Measurements from ENCODE around the gene AIFM1. TPM values are rescaled to one million over a fixed set of nuclear protein-coding genes. Genes with fewer than 3 reads are reported as not detected.

Gene AIFM1
- total RNA-seq, 2 donors from 2014 or later = 53.7 to 58.7 TPM

DNA sequence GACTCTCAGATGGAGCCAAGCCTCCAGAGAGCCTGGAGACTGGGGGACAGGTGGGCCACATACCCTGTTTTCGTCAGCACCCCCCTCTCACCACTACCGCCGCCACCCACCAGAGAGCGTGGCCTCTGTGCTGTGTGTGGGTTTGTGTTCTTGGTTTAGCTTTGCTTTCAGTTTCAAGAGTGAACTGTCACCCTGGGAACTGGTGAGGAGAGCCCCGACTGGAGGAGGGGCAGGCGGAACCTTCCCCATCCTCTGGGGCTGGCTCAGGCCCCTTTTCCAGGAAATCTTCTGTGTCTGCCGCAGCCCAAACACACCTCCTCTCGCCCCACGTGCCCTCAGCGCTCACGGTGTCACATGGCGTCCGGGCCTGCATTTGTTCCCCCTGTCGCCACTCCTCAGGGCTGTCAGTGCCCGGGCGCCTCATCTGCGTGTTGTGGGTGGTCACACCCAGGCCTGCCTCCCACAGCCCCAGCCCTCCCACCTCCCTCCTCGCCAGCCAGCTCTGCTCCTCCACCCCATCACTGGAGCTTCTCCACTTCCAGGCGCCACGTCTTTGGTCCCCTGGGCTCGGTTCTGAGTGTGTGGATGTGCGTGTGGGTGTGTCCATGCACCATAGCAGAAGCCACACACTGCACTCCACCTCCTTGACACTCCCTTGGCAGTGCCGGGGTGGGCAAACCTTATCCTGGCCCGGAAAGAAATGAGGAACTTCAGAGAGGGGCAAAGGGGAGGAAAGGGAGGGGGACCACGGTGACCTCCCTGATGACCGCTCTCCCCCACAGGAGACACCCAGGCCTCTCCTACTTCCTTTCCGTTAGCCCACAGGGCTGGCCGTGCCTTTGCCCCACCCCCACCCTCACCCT, 83.2 kb downstream of the AIFM1 start:
- no peak for DNase-seq
- Histone ChIP-seq H3K9ac (ENCODE audit: extremely low read depth, low read length, poor library complexity, severe bottlenecking) (no peak overlapping the region), H3K36me3 (ENCODE audit: control insufficient read depth, insufficient read depth, low read length) (no peaks in the 10 kb centered on the region), H3K27me3 (ENCODE audit: control insufficient read depth, insufficient read depth, low read length, poor library complexity, severe bottlenecking) (no peaks in the 10 kb centered on the region), H3K4me3 (ENCODE audit: low read length) (no peak overlapping the region), H3K4me1 (ENCODE audit: control insufficient read depth, insufficient read depth, low read length) (no peaks in the 10 kb centered on the region), H3K9me3 (ENCODE audit: control insufficient read depth, low read length) (no peaks in the 10 kb centered on the region), H3K27ac (ENCODE audit: low read depth, low read length) (no peak overlapping the region)
- Mint-ChIP-seq H3K4me3 (no peak overlapping the region), H3K9me3 (peaks cover 42% of the 10 kb centered on the region), H3K27me3 (ENCODE audit: insufficient read depth) (peaks cover 9% of the 10 kb centered on the region), H3K4me1 (peaks cover 10% of the 10 kb centered on the region), H3K36me3 (ENCODE audit: low read depth) (no peaks in the 10 kb centered on the region), H3K27ac (no peak overlapping the region)
- 70 to 85% methylated on average over 2 to 16 of the region's 28 CpGs for WGBS, 2 experiments (ENCODE audit: insufficient coverage in 1 of 2, insufficient read length in 1 of 2)
- TF ChIP-seq, protein P1, sequence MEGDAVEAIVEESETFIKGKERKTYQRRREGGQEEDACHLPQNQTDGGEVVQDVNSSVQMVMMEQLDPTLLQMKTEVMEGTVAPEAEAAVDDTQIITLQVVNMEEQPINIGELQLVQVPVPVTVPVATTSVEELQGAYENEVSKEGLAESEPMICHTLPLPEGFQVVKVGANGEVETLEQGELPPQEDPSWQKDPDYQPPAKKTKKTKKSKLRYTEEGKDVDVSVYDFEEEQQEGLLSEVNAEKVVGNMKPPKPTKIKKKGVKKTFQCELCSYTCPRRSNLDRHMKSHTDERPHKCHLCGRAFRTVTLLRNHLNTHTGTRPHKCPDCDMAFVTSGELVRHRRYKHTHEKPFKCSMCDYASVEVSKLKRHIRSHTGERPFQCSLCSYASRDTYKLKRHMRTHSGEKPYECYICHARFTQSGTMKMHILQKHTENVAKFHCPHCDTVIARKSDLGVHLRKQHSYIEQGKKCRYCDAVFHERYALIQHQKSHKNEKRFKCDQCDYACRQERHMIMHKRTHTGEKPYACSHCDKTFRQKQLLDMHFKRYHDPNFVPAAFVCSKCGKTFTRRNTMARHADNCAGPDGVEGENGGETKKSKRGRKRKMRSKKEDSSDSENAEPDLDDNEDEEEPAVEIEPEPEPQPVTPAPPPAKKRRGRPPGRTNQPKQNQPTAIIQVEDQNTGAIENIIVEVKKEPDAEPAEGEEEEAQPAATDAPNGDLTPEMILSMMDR (conservative IDR thresholded peaks at IDR 0.05) = no peak

DNA sequence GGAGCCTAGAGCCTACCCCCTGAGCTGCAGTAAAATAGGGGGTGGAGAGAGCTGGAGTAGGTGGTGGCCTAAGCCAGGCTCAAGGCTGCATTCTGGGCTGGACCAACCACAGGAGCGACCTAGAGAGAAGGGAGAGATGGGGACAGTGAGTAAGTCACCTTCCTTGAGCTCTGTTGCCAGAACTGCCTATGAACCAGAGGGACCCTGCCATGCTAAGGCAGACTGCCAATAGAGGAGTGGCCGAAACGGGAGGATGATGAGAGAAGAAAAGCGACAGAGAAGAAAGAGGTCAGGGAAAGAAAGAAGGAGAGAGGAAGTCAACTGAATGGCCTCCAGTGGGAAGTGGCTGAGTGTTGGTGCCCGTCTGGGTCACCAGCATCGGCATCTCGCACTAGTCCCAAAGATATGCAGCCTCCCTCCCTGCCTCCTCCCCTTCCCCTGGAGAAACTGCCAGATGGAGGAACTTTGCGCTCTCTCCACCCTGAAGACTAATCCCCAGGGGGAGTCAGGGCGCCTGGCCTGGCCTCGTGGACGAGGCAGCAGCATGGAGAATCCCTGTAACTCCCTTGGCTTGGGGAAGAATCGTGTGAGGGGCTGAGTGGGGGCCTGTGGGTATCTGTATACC, 84.1 kb downstream of the AIFM1 start:
- Histone ChIP-seq H3K4me1 (ENCODE audit: control insufficient read depth, insufficient read depth, low read length) (no peaks in the 10 kb centered on the region), H3K9ac (ENCODE audit: extremely low read depth, low read length, poor library complexity, severe bottlenecking) (no peak overlapping the region), H3K9me3 (ENCODE audit: control insufficient read depth, low read length) (no peaks in the 10 kb centered on the region), H3K36me3 (ENCODE audit: control insufficient read depth, insufficient read depth, low read length) (no peaks in the 10 kb centered on the region), H3K27me3 (ENCODE audit: control insufficient read depth, insufficient read depth, low read length, poor library complexity, severe bottlenecking) (no peaks in the 10 kb centered on the region), H3K4me3 (ENCODE audit: low read length) (no peak overlapping the region), H3K27ac (ENCODE audit: low read depth, low read length) (no peak overlapping the region)
- Mint-ChIP-seq H3K27me3 (ENCODE audit: insufficient read depth) (peaks cover 9% of the 10 kb centered on the region), H3K9me3 (peaks cover 44% of the 10 kb centered on the region), H3K4me1 (peaks cover 10% of the 10 kb centered on the region), H3K36me3 (ENCODE audit: low read depth) (no peaks in the 10 kb centered on the region), H3K27ac (no peak overlapping the region), H3K4me3 (no peak overlapping the region)
- no peak for DNase-seq
- WGBS, 2 experiments (ENCODE audit: insufficient coverage in 1 of 2, insufficient read length in 1 of 2) = 79% methylated on average over 12 of the region's 12 CpGs; no CpG with 5 or more reads in 1 of the 2 experiments
- TF ChIP-seq, protein P1 (conservative IDR thresholded peaks at IDR 0.05) = no peak

DNA sequence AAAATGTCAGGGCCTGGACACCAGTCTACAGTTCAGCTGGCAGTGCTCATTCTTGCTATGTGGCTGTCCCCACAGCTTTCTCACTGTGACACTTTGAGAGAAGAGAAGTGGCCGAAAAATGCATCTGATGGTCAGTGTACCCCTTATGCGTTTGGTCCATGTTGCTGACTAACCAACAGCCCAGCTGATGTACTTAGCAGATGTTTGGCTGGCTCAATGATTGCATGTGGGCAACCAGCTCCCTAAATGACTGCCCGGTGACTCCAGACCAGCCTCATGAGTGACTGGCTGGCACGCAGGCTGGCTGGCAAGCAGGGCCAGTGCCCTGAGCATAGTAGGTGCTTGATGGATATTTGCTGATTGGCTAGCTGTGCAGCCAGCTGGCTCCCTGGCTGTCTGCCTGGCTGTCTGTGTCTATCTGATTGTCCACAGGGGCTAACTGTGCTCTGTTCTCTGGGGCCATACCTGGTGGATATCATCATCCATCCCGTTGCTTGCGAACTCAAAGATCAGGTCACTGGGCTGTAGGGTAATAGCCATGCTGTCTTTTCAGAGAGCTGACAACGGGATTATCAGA, 84.8 kb downstream of the AIFM1 start:
- Mint-ChIP-seq H3K4me1 (peaks cover 10% of the 10 kb centered on the region), H3K4me3 (no peak overlapping the region), H3K27me3 (ENCODE audit: insufficient read depth) (peaks cover 6% of the 10 kb centered on the region), H3K36me3 (ENCODE audit: low read depth) (no peaks in the 10 kb centered on the region), H3K9me3 (peaks cover 42% of the 10 kb centered on the region), H3K27ac (no peak overlapping the region)
- H3K36me3 ChIP-seq (ENCODE audit: control insufficient read depth, insufficient read depth, low read length) = no peaks in the 10 kb centered on the region
- DNase-seq = no peak
- H3K27ac ChIP-seq (ENCODE audit: low read depth, low read length) = no peak overlapping the region
- H3K9ac ChIP-seq (ENCODE audit: extremely low read depth, low read length, poor library complexity, severe bottlenecking) = no peak overlapping the region
- H3K9me3 ChIP-seq (ENCODE audit: control insufficient read depth, low read length) = no peaks in the 10 kb centered on the region
- TF ChIP-seq, protein P1 (conservative IDR thresholded peaks at IDR 0.05) = no peak
- WGBS, 2 experiments (ENCODE audit: insufficient coverage in 1 of 2, insufficient read length in 1 of 2) = 90% methylated on average over 7 of the region's 7 CpGs; no CpG with 5 or more reads in 1 of the 2 experiments
- no peaks in the 10 kb centered on the region for H3K4me1 ChIP-seq (ENCODE audit: control insufficient read depth, insufficient read depth, low read length)
- no peaks in the 10 kb centered on the region for H3K27me3 ChIP-seq (ENCODE audit: control insufficient read depth, insufficient read depth, low read length, poor library complexity, severe bottlenecking)
- no peak overlapping the region for H3K4me3 ChIP-seq (ENCODE audit: low read length)
